Smooth muscle cell of the brain vasculature (primary cell): Measurements from ENCODE around the gene TEKT2.

Experiments
- DNase-seq: peaks from one replicate; pipeline ENCODE4 v3.0.0-alpha.2; 2012; ENCODE audit warnings: low read depth, low spot score

Gene TEKT2

DNA sequence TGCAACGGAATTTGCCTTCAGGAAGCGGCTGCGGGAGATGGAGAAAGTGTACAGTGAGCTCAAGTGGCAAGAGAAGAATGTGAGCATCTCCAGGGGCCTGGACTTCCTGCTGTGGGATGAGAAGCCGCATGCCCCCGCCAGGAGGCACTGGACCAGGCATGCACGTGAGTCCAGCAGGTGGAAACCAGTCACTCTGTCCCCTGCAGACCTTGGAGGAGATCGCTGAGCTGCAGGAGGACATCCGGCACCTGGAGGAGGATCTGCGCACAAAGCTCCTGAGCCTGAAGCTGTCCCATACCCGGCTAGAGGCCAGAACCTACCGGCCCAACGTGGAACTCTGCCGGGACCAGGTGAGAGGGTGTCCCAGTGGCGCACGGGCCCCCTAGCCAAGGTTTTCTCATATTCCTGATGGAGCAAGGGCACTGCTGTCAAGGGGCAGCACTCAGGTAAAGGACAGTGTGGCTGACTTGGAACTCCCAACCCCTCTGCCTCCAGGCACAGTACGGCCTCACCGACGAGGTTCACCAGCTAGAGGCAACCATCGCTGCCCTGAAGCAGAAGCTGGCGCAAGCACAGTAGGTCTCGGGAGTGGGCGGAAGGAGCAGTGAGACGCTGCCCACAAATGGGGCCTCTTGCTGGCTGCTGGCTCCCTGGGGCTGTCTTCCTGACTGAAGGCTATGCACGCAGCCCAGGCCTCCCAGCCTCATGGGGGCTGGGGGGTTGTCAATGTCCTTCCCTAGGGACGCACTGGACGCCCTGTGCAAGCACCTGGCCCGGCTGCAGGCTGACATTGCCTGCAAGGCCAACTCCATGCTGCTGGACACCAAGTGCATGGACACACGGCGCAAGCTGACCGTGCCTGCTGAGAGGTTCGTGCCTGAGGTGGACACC lies 3.6 kb downstream of the TEKT2 start:
- DNase-seq, result no peak

DNA sequence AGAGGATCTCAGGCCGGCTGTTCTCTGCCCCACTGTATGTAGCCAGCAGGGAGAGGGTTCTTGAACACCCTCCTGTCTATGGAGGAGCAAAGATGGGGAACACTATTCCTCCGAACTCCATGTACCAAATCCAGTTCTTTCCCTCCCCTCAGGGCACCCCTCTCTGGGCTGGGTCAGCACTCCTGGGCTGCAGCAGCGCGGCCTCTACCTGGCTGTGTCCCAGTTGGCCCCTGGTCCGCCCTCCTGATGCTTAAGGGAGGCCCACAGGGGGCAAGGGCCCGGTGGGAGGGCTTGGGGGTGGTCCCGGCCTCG lies 4.3 kb downstream of the TEKT2 start:
- DNase-seq, result no peak

DNA sequence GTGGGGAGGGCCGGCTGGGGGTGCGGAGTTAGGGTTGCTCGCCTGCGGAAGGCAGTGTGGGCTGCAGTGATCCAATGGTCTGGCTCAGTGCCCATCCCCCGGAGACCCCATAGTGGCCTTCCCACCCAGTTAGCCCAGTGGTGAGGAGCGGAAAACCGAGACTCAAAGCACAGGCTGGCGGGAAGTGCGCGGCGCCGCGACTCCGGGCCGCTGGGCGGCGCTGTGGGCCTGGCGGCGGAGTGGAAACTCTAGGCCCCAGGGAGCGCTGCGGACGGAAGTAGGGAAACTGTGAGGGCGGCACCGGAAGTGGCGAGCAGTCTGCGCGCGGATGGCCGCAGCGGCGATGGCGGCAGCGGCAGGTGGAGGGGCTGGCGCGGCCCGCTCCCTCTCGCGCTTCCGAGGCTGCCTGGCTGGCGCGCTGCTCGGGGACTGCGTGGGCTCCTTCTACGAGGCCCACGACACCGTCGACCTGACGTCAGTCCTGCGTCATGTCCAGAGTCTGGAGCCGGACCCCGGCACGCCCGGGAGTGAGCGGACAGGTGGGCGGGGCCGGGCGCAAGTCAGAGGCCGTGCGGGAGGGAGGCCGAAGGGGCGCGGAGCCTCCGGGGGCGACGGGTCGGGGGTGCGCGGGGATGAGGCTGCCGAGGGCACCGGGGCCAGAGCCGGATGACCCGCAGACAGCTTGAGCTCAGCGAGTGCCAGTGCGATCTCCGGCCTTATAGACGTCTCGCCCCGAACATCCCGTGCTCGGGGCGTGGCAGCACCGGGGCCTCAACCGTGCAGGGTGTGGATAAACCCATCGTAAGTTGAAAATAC lies 4.9 kb downstream of the TEKT2 start, which contains the start of gene ADPRS:
Gene ADPRS (plus strand): TSS at position 316 of the 816 bp plus-strand sequence. CDS start 13 bp downstream, at position 329.
- DNase-seq, result peak; percentile 76

DNA sequence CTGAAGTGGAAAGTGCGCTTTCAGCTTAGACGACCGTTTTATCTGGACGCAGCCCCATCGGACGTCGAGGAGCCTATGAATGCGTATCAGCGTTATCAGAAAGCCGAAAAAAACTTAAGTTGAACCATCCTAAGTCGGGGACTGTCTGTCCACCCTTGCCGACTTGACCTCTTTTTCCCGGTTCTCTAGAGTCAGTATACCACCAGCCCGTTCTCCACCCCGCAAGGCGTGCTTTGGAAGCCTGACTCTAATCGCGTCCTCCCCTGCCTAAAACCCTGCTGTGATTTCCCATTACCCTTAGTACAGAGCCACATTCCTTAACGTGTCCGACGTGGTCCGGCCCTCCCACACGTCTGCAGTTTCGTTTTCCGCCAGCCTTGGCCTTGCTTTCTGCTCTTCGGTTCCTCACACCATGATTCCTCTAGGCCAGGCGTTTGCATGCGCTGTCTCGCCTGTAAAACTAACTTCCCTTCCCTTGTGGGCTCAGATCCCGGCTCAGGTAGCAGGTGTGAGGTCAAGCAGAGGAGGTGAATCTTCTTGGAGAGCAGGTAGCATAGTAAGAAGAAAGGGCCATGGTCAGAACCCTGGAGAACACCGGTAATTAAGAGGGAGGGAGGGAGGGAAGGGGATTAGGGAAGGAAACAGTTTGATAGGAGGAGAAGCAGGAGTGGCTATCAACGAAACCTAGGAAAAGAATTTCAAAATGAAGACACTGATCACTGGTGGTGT lies 5.7 kb downstream of the TEKT2 start:
- DNase-seq, result no peak

DNA sequence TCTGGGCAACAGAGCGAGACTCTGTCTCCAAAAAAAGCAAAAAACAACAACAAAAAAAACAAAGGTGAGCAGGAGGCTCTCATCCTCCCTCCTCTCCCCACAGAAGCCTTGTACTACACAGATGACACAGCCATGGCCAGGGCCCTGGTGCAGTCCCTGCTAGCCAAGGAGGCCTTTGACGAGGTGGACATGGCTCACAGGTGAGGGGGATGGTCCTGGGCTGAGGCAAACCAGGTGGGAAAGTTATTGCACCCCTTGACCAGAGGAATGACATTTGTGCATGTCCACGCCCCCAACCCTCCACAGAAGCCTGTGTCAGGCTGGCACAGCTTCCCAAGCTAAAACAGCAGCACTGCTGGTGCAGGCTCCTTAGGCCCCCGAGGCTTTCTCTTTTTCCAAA lies 7.2 kb downstream of the TEKT2 start:
- no peak for DNase-seq

DNA sequence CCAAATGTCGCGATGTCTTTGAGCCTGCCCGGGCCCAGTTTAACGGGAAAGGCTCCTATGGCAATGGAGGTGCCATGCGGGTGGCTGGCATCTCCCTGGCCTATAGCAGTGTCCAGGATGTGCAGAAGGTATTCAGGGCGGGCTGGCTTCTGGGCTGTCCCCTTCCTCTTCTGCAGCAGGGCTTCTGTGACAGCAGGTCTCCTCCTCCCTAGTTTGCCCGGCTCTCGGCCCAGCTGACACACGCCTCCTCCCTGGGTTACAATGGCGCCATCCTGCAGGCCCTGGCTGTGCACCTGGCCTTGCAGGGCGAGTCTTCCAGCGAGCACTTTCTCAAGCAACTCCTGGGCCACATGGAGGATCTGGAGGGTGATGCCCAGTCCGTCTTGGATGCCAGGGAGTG lies 7.8 kb downstream of the TEKT2 start:
- no peak for DNase-seq

DNA sequence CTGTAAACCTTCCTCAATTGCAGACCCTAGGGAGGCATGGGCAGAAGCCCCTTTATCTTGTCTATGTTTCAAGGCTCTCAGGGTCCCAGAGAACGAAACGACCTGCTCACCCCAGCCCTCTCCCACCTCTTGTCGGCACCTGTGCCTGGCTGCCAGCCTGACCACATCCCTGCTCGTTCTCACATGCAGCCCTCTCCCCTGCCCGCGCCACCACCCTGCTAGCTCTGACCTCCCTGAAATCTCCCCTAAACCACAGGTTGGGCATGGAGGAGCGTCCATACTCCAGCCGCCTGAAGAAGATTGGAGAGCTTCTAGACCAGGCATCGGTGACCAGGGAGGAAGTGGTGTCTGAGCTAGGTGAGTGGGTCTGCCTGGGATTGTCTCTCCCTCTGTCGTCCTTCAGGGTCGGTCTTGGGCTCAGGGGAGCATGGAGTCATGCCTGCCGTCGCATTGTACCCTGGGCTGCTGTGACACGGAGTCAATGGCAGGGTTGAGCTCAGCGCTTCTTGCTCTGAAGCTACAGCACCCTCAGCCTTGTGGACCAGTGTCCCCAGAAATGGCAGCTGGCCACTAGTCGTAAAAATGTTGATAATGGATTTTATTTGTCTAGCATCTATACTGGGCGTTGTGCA lies 8.4 kb downstream of the TEKT2 start:
- DNase-seq, result no peak

DNA sequence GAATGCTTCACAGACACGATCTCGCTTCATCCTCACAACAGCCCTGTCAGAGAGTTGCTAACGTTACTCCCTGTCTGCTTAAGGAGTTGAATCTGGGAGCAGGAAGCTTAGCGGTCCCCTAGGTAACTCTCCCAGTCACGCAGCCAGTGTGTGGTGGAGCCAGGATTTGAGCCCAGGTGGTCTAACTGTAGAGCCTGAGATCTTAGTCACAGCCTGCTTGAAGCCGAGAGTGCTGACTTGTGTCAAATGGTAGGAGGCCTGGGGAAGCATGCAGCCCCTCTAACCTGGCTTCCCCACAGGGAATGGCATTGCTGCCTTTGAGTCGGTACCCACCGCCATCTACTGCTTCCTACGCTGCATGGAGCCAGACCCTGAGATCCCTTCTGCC lies 8.9 kb downstream of the TEKT2 start:
- no peak for DNase-seq

DNA sequence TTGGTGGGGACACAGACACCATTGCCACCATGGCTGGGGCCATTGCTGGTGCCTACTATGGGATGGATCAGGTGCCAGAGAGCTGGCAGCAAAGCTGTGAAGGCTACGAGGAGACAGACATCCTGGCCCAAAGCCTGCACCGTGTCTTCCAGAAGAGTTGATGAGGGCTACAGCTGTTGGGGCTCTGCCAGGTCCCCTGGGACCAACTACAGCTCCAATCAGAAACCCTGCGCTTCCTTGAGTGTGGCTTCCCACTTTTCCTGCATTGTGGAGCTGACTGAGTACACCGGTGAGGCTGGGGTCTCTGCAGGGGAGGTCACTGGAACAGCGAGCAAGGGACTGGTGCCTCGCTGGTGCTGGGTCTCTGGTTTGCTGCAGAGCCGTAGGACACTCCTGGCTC lies 9.3 kb downstream of the TEKT2 start:
- no peak for DNase-seq

DNA sequence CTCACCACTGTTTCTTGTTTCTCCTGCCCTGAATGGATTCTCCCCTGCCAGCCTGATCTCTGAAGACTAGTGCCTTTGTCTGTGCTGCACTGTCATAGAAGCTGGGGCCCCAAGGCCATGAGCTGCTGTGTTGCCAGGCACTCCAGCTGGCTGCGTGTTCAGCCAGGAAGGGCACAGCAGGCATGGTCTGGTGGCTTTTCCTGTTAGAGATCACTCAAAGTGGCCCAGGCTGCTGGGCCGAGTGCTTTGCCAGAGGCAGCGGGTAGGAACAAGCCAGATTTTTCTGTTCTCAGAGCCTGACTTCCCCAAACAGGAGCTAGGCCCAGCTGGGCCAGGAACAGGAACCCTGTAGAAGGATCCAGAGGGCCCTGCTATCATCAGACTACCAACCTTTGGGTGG lies 10.0 kb downstream of the TEKT2 start:
- no peak for DNase-seq

DNA sequence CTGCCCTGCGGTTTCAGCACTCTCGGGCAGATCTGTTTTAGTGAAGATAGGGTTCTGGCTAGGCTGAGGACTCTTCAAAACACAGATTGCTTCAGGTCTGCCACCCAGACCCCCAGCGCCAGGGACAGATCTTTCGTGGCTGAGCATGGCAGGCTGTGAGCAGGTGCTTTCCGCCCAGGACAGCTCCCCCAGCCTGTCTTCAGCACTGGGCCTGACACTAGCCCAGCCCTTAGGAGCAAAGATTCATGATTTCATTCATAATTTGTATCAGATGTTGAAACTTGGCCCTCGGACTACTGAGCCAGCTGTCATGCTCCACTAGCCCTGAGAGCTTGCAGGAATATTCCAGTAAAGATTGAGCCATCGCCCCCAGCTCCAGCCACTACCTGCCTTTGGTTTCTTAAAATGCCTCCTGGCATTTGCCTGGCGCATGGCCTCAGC lies 10.7 kb downstream of the TEKT2 start:
- no peak for DNase-seq

DNA sequence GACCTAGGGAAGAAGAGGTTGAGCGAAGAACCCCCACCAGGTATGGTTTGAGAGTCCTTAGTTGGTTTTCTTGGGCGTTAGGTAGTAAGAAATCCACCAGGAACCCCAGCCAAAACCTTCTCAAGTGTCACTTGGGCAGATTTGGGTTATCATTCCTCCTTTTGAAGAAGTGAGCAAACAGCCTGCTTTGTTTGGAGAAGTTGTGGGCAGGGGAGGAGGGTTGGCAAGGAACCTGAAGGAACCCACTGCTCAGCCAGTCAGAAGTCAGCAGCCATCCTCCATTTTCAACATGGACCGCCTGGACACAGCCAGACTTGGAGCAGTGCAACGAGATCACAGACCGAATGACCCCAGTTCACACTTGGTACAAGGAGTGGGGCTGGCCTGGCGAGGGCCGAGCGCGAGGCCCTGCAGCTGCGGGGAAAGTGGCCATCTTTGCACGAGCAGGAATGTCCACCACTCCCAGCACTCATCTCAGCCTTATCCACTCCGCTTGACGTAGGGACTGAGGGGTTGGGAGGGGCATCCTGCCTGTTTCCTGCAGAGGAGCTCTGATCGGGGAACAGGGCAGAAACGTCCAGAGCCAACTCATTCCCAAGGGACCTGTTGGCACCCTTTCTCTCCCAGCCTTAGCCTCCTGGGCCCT lies 12.0 kb downstream of the TEKT2 start:
- DNase-seq, result no peak

DNA sequence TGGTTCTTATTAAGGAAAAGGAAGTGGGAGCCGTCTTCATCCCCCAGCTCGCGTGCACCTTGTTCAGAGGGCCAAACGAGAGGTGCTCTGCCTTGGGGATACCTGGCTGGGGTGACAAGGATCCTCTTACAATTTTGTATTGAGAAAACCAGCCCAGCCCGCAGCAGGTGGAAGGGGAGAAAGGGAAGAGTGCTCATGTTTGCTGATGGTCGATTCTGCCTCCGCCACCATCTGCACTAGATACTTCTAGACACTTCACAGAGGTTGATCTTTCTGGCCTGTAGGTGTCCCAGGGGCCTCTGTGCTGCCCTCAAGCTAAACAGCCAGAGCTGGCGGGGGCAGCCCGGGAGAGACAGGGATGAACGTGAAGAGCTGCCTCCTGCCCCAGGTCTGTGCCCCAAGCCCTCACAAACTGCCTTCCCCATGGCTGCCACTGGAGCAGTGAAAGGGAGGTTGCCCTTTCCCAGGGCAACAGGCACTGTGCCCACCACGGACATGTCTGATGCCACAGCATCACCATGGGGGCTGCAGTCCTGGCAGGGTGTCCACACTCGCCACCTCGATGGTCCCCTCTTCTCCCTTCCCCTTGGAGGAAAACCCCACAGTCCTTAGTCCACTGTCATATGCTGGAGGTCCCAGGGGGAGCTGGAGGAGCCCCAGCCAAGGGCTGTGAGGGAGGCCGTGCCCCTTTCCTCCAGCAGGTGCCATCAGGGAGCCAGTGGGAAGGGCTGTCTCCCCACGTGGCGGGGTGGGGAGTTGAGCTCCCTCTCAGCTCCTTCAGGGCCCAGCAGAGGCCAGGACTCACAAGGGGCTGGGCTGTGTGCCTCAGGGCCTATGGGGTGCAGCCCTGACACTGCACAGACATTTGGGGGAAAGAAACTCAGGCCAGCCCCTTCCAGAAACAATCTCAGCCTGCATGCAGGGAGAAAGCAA lies 12.9 kb downstream of the TEKT2 start:
- DNase-seq, result no peak

DNA sequence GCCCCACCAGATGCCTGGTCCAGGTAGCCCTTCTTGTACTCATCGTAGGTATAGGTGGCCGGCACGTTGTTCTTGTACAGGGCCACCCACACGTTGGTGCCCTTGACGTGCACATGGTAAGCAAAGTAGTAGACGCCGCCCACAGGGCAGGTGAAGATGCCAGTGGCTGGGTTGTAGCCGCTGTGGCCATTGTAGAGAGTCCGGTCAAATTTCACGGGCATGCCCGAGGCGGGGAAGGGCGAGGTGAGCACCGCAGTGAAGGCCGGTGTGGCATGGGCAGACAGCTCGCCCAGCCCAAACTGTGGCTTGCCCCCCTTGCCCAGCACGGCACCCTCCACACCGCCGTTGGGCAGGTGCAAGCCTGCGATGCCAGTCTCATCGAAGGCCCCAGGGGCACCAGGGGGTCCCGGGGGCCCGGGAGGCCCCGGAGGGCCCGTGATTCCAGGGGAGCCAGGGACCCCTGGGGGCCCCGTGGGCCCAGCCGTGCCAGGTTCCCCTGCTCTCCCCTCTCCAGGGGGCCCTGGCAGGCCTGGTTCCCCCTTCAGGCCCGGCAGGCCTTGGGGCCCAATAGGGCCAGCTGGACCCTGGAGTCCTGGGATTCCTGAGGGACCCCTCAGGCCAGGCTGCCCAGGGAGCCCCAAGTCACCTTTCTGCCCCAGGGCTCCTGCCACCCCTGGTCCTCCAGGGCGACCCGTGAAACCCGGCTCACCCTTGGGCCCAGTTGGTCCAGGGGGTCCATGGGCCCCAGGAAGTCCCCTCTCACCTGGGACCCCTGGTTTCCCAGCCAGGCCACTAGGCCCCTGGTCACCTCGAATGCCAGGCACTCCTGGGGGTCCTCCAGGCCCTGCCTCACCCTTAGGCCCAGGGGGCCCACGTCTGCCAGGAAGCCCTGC lies 14.0 kb downstream of the TEKT2 start:
- no peak for DNase-seq

DNA sequence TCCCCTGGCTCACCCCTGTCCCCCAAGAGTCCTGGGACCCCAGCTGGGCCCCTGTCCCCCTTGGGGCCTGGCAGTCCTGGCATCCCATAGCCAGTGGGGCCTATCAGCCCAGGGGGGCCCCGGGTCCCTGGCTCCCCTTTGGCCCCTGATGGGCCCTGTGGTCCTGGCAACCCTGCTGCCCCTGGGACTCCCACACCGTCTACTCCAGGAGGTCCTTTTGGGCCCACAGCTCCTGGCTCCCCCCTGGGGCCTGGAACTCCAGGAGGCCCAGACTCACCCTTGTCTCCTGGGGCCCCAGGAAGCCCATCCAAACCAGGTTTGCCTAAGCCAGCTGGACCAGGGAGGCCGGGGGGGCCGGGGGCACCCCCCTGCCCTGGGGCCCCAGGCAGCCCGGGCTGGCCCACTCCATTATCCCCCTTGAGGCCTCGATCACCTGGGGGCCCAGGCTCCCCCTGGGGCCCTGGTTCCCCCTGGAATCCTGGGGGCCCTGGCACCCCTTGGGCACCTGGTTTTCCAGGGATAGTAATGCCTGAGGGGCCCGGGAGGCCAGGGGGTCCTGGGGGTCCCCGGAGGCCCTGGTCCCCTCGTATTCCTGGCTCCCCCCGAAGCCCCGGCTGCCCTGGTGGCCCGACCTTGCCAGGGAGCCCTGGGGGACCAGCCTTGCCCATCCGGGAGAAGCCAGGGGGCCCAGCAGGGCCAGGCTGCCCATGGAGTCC lies 14.9 kb downstream of the TEKT2 start:
- no peak for DNase-seq

DNA sequence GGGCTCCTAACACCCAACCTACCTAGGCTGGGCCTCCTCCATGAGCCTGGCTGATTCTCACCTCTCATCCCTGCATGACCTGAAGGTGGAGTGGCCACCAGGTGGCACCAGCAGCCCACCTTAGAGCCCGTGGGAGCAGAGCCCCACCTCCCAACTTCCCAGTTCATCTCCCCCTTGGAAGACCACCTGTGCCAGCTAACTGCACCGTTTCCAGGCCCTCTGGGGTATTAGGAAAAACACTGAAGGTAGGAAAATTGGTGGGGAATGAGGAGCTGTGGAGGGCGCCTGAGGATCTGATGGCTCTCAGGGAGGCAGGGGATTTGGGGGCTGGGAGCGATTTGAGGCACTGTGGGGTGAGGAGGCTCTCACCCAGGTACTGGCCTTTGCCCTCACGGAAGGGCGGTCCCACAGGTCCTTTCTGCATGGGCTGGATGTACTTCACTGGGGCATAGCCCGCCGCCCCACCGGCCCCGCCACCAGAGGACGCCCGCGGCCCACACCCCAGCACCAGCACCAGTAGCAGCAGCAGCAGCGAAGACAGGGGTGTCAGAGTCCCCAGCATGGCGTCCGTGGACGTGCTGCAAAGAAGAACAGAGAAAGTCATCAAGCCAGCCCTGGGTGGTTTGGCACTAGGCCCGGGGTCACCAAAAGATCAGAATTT lies 15.9 kb downstream of the TEKT2 start:
- DNase-seq, result peak; percentile 44

DNA sequence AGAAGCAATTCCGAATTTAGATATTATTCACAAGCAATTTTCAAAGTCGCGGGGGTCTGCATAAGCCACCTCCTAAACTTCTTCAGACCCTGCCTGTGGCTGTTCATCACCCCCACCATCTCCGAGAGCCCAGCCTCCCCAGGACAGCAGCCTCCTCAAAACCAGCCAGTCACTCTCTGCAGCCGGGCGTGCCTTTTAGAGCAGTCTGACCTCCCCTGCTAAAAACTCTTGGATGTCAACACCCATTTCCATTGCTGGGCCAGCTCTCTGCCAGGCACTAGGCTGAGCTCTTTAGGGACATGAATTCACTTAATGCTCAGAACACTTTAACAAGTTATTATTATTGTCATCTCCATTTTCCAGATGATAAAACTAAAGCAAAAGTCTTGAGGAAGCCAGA lies 16.5 kb downstream of the TEKT2 start:
- no peak for DNase-seq

DNA sequence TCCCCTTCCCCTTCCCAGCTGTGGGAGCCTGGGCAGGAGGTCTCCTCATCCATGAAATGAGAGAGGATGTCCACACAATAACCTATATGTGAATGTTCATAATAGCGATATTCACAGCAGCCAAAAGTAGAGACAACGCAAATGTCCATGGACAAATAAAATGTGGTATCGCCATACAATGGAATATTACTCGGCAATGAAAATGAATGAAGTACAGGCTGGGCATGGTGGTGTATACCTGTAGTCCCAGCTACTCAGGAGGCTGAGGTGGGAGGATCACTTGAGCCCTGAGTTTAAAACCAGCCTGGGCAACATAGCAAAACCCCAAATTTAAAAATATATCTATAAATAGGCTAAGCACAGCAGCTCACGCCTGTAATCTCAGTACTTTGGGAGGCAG lies 17.7 kb downstream of the TEKT2 start:
- no peak for DNase-seq
